Activated T-cell treated with anti-CD3 and anti-CD28 coated beads, Interleukin-2, amount 50 U/mL, for 48 hours (primary cell): ENCODE measurements around the gene PRODH2.

Source experiments
- DNase-seq, 2 experiments: peaks; one replicate each; pipeline ENCODE4 v3.0.0-alpha.2; 2020

Gene PRODH2

DNA sequence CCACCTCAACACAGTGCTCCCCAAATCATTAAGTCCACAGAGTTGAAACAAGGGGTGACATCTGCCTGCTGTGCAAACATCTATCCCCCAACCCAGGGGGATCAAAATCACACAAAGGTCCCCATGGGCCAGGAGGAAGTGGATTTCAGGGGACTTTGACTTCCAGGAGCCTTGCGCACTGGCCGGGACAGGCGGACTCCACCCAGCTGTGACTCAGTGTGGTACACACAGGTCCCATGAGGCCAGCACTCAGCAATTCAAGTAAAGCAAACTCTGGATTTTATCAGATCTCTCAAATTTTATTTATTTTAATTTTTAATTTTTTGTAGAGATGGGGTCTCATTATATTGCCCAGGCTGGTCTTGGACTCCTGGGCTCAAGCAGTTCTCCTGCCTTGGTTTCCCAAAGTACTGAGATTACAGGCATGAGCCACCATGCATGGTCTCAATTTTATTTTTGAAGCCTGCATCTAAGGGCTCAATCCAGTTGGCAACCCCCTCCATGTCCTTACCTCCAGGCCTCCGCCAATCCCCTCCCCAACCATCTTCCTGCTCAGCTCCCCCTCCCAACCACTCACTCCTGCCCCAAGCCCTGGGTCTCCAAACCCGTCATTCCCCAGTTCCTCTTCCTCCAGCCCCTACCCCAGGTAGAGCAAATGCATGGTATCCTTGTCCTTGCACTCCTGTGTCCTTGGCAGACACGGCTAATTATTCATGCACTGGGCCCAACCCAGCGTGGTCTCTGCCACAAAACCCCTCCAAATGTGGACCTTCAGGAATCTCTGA lies 19.1 kb downstream of the PRODH2 start:
- no peak for DNase-seq

DNA sequence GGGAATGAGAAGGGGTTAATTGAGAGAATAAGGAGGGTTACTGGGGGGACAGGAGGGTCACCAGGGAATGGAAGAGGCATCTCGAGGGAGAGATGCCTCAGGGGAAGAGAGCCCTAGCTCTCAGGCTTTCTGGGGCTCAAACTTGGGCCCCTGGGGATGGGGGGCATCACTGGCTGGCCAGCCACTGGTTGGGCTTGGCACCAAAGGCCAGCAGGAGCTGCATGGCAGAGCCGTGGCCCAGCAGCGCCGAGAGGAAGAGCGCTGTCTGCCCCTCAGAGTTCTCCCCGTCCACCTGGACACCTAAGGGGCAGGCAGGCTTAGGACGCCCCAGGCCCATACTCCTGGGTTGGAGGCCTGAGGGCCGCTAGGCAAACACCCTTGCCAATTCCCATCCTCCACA lies 19.8 kb downstream of the PRODH2 start:
- no peak for DNase-seq

- DNase-seq: no peak
Measured at GRCh38 chr19:35792312-35792711, 20.3 kb downstream of the PRODH2 start.

DNA sequence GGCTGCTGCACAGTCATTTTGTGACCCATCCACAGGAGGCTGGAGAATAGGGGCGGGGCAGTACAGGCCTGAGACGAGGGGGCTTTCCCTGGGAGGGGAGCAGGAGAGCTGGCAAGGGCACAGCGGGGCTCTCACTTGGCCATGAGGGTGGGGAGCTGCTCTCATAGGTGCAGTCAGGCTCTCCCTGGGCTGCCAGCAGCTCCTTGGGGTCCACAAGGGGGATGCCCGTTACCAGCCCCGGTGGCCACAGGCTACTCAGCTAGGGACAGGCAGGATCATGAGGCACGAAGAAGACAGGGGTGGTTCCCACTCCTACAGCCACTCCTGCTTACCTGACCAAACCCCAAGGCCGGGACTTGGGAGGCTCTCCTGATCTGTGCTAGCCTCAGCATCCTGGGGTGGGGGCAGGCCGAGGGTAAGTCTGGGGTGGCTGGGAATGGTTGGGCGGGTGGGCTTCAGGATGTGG lies 20.8 kb downstream of the PRODH2 start:
- no peak for DNase-seq

DNA sequence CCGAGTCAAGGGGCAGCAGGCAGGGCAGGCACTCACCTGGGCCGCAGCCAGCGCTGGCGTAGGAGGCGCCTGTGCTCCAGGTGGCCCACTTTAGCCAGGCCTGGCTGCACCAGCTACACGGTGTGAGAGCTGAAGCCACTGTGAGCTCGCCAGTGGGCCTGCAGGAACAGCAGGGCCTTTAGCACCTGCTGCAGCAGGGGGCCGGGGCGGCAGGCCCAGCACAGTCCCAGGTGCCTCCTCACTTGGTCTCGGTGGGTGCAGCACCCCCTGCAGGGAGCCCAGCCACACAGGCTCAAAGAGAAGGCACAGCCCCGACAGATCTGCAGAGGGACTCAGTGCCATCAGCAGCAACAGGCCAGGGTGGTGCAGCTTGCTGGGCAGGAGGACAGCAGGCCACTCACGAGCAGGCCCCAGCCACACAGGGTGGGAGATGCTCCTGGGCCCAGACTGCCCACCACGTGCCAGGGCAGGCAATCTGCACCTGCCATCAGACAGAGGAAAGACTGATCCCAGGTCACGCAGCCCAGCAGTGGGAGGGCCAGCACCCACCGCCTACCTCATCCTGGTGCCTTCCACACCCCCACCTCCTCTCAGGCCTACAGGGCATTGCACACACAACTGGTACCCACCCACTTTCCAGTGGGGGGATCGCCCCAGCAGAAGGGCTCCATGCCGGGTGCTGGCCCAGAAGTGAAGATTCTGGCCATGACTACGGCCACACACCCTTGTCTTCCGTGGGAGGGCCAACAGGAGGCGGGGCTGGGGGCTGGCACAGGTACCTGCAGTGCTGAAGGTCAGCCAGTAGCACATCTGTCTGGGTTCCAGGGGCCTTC lies 21.4 kb downstream of the PRODH2 start:
- DNase-seq: peak; percentile 34 to 47

DNA sequence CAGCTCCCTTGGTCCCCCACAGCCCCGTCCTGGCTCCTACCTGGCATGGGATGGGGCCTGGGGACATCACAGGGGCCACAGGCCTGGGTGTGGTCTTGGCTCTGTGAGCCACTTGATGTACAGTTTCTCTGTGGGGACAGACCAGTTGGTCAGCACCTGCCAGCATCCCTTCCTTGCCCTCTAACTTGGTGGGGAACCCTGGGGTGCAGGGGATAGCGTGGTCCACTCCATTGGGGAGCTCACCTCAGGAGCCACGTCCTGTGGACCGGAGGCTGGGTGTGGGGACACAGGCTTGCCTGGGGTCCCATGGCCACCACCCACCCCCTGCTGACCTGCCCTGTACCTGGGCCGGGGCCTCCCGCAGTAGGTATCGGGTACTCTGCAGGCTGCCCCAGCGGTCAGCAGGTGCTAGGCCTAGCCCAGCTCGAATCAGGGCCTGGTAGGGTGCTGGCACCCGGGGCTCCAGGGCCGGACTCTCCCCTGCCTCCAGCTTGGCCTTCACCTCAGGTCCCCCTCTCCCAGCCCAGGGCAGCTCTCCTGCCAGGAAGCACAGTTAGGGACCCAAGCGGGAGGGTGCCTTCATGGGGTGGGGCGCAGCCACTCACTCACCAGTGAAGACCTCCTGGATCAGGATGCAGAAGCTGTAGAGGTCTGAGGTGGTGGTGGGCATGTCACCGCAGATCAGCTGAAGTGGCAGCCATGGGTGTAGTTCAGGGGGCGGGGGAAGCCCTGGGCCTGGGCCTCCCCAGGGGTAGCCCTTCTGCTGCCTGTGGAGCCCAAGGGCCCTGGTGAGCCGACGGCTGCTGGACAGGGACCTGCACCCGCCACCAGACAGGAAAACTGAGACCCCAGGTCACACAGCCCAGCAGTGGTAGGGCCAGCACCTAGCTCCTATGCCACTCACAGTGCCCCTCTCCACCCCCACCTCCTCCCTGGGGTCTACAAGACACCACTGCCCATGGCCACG lies 22.4 kb downstream of the PRODH2 start:
- no peak for DNase-seq

DNA sequence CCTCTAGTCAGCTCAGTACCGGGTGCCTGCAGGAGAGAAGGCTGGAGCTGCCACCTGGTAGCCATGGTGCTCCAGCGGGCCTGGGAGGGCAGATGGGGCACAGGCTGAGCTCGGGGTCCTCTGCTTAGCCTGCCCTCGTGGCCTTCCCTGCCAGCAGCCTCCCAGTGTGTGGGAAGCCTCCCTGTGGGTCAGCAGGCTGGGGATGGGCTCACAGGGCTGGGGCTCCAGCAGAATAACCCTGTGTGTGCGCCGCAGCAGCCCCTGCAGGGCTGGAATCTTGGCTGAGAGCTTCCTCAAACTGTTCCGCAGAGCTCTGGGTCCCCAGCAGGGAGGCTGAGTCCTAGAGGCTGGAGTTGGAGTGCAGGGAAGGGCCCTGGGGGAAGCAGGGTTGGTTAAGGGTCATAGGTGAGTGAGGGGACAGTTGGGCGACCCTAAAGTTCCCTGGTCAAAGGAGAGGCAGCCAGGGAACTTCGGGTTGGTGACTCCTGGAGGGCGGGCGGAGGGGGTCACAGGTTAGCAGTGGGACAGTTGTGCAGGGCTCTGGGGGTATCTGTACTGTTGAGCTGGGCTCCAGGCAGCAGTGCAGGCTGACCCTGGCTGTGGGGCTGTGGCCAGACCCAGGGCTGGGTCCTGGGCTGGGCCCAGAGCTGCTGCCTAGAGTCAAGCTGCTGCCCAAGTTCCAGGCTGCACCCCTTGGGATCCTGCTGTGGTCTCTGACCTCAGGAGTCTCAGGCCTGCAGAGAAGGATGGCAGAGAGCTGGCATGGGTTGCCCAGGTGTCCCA lies 23.3 kb downstream of the PRODH2 start:
- DNase-seq: no peak

DNA sequence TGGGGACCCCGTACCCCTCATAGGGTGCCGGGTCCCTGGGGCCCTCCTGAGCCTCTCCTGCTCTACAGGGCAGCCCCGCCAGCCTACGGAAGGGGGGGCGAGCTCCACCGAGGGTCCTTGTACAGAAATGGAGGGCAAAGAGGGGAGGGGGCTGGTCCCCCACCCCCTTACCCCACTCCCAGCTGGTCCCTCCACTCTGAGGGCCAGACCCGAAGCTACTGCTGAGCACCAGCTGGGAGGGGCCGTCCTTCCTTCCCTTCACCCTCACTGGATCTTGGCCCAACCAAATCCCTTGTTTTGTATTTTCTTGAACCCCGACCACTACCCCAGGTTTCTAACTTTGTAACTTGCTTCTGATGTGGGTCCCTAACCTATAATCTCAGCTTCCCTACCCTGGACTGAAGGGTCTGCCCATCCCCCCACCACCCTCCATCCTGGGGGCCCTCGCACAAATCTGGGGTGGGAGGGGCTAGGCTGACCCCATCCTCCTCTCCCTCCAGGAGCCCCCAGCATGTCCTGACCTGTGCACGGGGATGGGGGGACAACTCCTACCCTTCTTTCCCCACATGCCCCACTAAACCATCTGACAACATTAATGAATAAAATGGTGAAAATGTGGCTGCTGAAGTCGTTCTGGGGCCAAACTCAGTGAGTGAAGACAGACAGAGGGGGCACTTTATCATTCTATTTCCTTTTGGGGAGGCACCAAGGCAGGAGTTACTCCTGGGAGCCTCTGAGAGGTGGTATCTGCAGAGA lies 24.3 kb downstream of the PRODH2 start:
- no peak for DNase-seq

DNA sequence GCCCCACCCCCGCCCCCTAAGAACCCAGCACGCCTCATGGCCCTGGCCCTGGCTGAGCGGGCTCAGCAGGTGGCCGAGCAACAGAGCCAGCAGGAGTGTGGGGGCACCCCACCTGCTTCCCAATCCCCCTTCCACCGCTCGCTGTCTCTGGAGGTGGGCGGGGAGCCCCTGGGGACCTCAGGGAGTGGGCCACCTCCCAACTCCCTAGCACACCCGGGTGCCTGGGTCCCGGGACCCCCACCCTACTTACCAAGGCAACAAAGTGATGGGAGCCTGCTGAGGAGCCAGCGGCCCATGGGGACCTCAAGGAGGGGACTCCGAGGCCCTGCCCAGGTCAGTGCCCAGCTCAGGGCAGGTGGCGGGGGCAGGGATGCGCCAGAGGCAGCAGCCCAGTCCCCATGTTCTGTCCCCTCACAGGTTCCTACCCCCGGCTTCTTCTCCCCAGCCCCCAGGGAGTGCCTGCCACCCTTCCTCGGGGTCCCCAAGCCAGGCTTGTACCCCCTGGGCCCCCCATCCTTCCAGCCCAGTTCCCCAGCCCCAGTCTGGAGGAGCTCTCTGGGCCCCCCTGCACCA lies 25.3 kb downstream of the PRODH2 start:
- DNase-seq: no peak

GRCh38 chr19:35786299-35787160 lies 26.1 kb downstream of the PRODH2 start:
- no peak for DNase-seq

DNA sequence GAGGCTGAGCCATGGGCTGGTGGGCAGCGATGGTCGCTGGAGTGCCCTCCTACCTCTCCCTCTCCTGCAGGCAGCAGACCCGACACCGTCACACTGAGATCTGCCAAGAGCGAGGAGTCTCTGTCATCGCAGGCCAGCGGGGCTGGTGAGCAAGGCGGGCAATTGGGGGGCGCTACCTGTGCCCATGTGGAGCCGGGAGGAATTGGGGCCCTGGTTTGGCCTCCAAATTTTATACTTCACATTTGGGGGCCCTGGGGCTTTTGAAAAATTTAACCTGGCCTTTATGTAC lies 27.4 kb downstream of the PRODH2 start:
- no peak for DNase-seq

DNA sequence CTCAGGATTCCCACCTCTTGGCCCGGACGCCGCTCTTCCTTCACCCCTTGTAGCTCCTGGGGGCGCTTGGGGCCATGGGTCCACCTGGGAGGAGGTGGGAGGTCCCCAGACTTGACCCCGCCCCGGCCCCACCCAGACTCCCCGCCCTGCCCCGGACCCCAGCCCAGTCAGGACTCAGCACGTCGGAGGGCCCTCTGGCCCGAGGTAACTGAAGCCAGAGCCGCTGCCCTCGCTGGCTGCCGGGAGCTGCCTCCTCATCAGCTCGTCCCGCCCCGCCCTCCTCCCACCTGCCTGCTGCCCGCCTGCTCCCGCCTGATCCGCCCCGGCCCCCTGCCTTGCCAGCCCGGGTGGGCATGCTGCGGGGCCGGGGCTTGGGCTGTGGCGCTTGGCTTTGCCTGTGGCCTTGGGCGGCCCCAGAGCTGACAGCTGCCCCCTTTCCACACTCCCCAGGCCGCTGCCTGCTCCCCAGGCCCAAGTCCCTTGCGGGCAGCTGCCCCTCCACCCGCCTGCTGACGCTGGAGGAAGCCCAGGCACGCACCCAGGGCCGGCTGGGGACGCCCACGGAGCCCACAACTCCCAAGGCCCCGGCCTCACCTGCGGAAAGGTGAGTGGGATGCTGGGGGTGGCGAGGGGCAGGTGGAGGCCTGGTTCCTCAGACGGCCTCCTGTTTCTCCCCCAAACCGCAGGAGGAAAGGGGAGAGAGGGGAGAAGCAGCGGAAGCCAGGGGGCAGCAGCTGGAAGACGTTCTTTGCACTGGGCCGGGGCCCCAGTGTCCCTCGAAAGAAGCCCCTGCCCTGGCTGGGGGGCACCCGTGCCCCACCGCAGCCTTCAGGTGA lies 27.9 kb downstream of the PRODH2 start:
- DNase-seq: no peak

GRCh38 chr19:35783469-35784434 lies 28.9 kb downstream of the PRODH2 start:
- no peak for DNase-seq

- no peak for DNase-seq
Measured at GRCh38 chr19:35782589-35782988, 30.1 kb downstream of the PRODH2 start.

- DNase-seq: no peak
Measured at GRCh38 chr19:35781650-35782049, 31.0 kb downstream of the PRODH2 start.

DNA sequence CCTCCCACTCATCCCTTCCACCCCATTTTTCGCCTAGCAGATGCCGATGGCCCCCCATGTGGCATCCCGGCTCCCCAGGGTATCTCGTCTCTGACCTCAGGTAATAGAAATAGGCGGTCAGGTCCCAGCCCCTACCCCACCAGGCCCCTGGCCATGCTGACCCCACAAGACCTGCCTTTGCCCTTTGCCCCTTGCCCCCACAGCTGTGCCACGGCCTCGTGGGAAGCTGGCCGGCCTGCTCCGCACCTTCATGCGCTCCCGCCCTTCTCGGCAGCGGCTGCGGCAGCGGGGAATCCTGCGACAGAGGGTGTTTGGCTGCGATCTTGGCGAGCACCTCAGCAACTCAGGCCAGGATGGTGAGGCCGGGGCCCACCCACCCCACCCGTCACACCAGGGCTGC lies 31.9 kb downstream of the PRODH2 start:
- no peak for DNase-seq

DNA sequence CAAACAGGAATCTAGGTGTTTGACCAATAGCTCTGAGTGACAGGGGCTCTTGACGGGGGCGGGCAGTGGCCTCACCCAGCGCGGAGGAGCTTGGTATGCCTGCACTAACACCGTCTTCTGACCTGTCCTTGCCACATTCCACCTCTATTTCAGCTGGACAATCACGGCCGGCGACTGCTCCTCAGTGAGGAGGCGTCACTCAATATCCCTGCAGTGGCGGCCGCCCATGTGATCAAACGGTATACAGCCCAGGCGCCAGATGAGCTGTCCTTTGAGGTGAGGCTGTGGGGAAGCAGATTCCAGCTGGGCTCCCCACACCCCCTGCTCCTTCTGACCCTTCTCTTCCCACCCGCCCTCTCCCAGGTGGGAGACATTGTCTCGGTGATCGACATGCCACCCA lies 32.6 kb downstream of the PRODH2 start:
- no peak for DNase-seq

DNA sequence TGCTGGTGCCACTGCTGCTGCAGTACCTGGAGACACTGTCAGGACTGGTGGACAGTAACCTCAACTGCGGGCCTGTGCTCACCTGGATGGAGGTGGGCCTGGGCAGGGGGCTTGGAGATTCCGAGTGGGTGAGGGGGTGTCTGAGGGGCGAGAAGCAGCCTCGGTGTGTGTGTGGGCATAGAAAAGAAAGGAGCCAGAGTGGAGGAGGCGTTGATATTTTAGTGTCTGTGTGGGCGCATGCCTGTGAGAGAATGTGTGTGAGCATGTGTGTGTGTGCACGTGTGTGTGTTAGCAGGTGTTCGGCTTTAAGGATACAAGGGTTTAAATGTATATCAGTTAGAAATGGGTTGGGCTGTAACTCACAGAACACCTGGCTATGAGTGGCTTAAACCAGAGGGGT lies 33.6 kb downstream of the PRODH2 start:
- no peak for DNase-seq
